GM12872 (cell line): ENCODE data around the gene RAPGEF5.

Source experiments
- CTCF ChIP-seq: IDR thresholded peaks from 3 replicates; pipeline ENCODE4 v1.5.1; 2011; ENCODE audit warnings: low read depth, mild to moderate bottlenecking, low read length, moderate library complexity; ENCODE audit not compliant: insufficient read depth

RAPGEF5 gene

DNA sequence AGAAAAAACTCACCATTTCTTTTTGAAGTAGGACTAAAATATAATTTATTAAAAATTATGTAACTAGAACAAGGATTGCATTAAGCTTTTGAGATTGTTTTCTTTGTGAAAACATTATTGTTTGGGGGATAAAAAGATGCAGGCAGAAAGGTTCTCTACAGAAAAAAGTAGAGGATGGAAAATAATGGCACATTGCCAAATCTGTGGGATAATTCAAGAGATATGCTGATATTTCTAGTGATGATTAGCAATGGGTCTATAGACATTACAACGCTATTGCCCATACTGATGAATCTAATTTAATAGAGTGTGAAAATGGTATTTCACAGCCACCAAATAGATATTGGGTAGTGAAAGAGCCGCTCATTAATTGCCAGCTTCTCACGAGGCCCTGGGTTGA lies 204.3 kb downstream of the RAPGEF5 start:
- no peak for TF ChIP-seq CTCF

DNA sequence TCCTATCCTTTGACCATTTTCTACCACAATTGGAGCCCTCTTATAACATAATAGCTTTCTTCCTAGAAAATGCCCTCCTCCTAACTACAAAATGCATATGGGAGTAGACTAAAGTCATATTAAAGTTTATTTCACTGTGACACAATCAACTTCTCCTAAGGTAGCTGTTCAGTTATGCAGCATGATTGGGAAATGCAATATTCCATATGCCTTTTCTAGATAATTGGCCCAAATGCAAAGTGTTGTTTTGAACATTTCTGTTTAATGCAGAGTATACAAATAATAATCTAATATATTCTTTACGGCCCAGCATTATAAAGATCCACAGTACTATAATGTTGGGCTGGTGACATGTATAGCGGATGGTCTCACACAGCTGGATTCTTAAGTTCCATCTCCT lies 205.1 kb downstream of the RAPGEF5 start:
- no peak for TF ChIP-seq CTCF

DNA sequence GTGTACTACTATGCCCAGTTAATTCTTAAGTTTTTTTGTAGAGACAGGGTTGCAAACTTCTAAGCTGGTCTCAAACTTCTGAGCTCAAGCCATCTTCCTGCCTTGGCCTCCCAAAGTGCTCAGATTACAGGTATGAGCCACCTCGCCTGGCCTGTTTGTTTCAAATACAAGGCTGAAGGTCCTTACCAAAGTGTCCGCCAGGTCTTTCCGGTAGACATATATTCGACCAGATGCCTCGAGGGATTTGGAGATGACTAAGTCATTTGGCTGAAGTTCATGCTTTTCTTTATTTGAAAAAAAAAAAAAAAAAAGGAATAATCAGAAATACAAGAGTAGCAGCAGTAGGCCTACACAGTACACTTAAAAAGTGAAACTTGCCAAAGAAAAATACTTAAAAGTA lies 206.7 kb downstream of the RAPGEF5 start:
- TF ChIP-seq CTCF, result no peak

DNA sequence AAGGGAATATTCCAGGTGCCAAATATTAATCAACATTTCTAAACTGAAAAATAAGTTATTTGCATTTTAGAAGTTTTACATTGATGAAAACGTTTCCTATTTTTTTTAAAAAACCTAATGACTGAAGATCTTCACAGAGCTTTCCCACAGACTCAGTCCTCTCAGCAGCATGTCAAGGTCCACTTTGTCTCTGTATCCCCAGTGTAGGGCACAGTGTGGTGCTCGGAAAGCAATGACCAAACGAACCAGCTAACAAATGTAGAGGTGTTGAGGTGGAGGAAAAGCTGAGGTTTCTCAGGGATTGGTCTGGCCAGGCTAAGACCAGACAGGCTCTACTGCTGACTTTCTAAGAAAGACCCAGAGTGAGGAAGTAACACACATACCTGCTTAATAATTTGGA lies 209.1 kb downstream of the RAPGEF5 start:
- TF ChIP-seq CTCF, result no peak

DNA sequence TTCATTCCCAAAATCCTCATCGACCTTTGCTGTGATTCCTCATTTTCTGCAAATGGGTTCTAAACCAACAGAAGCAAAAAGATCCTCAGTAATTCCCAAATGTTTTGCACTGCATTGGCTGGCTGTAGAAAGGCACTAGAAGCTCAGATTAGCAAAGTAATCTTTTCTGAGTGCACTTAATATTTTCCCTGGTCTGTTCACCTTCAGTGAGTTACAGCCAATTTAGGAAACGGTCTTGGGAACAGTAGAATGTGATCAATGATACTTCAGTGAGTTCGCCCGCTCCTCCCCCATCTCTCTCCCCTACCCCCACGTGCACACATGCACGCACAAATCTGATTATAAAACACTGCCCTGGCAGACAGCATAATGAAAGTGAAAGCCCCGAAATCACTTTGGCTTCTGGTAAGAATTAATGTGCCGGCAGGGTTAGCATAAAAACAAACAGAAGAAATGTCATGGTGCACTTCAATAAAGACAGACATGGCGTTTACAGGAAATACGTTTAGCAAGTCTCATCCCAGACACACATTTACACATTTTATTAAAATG lies 209.9 kb downstream of the RAPGEF5 start:
- TF ChIP-seq CTCF, result no peak

GRCh38 chr7:22144950-22145349 lies 212.0 kb downstream of the RAPGEF5 start:
- no peak for TF ChIP-seq CTCF

GRCh38 chr7:22143491-22143890 lies 213.5 kb downstream of the RAPGEF5 start:
- TF ChIP-seq CTCF, result no peak
